GM10248 (cell line): Measurements from ENCODE around the gene GTF2IRD1.
"Not testable (repeated sequence)": the region's sequence is repeated elsewhere in the genome, so short reads cannot be mapped to it uniquely, and the experiment has no call there.

ENCODE experiments used
- CTCF ChIA-PET: fragments of 300-600 bp; sonication (Branson Sonifier 250); formaldehyde crosslinking; extraction: SDS; loops from one replicate; lab custom pipeline; 2021; ENCODE audit warnings: antibody characterized with exemption; lab: Yijun Ruan, JAX
- POLR2A ChIA-PET: fragments of 350-650 bp; sonication (Branson Sonifier 250); formaldehyde crosslinking; extraction: SDS; loops from one replicate; lab custom pipeline; 2020; ENCODE audit warnings: antibody characterized with exemption; lab: Yijun Ruan, JAX
- DNase-seq: peaks from one replicate; pipeline ENCODE4 v3.0.0; 2012; ENCODE audit errors: extremely low spot score
- TF ChIP-seq, protein P1 (sequence below): IDR thresholded peaks from 2 replicates; pipeline ENCODE4 v1.5.1; 2012; ENCODE audit warnings: mild to moderate bottlenecking, low read depth; ENCODE audit errors: extremely low read depth, missing control alignments, control extremely low read depth

The GTF2IRD1 gene

DNA sequence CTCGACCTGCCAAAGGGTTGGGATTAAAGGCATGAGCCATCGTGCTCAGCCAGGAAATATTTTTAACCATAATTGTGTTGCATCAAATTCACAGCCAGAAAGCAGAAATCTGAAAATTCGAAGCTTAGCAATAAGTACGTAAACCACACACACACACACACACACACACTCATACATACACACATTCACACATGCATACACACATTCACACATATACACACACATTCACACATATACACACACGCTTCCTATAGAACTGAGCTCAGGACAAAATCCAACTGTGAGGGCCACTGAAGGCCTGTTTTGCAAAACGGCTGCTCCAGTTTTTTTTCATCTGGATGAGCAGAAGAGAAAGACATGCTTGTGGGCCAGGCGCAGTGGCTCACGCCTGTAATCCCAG lies 178.8 kb downstream of the GTF2IRD1 start:
- TF ChIP-seq, protein P1, sequence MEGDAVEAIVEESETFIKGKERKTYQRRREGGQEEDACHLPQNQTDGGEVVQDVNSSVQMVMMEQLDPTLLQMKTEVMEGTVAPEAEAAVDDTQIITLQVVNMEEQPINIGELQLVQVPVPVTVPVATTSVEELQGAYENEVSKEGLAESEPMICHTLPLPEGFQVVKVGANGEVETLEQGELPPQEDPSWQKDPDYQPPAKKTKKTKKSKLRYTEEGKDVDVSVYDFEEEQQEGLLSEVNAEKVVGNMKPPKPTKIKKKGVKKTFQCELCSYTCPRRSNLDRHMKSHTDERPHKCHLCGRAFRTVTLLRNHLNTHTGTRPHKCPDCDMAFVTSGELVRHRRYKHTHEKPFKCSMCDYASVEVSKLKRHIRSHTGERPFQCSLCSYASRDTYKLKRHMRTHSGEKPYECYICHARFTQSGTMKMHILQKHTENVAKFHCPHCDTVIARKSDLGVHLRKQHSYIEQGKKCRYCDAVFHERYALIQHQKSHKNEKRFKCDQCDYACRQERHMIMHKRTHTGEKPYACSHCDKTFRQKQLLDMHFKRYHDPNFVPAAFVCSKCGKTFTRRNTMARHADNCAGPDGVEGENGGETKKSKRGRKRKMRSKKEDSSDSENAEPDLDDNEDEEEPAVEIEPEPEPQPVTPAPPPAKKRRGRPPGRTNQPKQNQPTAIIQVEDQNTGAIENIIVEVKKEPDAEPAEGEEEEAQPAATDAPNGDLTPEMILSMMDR, result no peak
- CTCF ChIA-PET, result interaction anchor here (1.0 kb wide), 1 partner anchor 11 kb away, joined by 3 read pairs; no protein-coding TSS in a partner anchor
- POLR2A ChIA-PET, result no interaction called here
- no peak for DNase-seq

DNA sequence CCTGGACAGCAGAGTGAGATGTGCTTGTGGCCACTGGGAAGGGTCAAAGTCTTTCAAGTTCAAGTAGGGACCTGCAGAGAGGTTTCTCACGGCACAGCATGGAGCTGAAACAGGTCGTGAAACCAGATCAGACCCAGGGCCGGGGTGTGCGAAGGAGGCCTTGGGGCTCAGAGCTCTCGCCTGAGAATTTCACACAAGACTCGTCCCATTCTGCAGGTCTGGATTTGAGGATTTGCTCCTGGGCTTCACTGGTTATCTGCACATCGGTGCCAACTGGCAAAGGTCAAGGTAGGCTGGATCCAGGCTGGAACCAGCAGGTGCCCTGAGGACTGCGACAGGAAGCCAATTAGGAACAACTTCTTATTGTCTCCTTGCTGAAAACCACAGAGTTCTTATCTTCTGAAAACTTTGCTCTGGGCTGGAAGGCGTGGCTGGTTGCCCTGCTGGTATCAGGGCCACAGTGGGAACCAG lies 179.8 kb downstream of the GTF2IRD1 start:
- ChIA-PET POLR2A (no interaction called here), CTCF (interaction anchor here (1.0 kb wide), 1 partner anchor 12 kb away, joined by 3 read pairs; no protein-coding TSS in a partner anchor)
- peak; percentile 12 for DNase-seq
- TF ChIP-seq, protein P1, result no peak

DNA sequence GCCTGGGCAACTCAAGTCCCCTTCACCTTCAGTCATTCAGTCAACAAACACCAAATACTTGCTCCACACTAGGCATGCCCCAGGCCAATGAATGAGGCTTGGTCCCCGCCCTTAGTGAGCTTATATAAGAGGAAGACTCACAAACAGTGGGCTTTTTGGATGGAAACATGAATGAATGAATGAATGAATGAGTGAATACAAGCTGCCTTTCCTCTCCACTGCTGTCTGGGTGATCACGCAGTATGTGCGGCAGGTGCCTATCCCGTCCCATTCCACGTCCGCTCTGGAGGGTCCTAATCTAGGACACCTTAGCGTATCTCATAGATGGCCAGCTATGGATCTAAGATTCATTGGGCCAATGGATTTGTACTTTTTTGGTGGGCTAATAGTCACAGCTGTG lies 184.0 kb downstream of the GTF2IRD1 start:
- CTCF ChIA-PET, result no interaction called here
- no peak for DNase-seq
- TF ChIP-seq, protein P1, result no peak
- POLR2A ChIA-PET, result no interaction called here

DNA sequence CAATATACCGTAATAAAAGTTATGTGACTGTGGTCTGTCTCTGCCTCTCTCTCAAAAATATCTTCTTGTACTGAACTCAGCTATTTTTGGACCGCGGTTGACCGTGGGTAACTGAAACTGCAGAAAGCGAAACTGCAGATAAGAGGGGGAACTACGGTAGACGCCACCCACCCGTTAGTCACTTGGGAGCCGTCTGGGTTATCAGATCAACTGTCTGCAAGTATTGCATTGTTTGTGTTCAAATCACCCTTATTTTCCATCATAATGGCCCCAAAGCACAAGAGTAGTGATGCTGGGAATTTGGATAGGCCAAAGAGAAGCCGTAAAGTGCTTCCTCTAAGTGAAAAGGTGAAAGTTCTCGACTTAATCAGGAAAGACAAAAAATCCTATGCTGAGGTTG lies 196.3 kb downstream of the GTF2IRD1 start:
- CTCF ChIA-PET, POLR2A ChIA-PET: not testable (repeated sequence)
- DNase-seq, result peak; percentile 70

DNA sequence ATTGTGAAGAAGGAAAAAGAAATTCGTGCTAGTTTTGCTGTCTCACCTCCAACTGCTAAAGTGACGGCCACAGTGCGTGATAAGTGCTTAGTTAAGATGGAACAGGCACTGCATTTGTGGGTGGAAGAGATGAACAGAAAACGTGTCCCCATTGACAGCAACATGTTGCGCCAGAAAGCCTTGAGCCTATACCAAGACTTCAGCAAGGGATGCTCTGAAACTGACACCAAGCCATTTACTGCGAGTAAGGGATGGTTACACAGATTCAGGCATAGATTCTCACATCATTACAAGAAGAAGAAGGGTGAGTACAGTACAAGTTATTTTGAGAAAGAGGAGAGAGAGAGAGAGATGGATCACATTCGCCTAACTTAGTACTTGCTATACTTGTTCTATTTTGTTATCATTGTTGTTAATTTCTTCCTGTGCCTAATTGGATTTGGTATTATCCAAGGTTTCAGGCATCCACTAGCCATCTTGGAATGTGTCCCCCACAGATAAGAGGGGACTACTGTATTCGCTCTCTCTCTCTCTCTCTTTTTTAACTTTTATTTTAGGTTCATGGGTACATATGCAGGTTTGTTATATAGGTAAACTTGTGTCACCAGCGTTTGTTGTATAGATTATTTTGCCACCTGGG lies 196.9 kb downstream of the GTF2IRD1 start:
- DNase-seq, POLR2A ChIA-PET, CTCF ChIA-PET: not testable (repeated sequence)

DNA sequence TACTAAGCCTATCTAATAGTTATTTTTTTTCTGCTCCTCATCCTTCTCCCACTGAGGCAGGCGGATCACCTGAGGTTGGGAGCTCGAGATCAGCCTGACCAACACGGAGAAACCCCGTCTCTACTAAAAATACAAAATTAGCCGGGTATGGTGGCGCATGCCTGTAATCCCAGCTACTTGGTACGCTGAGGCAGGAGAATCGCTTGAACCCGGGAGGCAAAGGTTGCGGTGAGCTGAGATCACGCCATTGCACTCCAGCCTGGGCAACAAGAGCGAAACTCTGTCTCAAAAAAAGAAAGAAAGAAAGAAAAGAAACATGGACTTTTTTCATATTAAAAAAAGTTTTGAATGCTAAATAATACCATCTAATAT lies 197.4 kb downstream of the GTF2IRD1 start:
- POLR2A ChIA-PET, DNase-seq, CTCF ChIA-PET: not testable (repeated sequence)
